ENCODE measurements around the gene CPSF7.
"Not testable (repeated sequence)": the region's sequence is repeated elsewhere in the genome, so short reads cannot be mapped to it uniquely, and the experiment has no call there.

Gene CPSF7

DNA sequence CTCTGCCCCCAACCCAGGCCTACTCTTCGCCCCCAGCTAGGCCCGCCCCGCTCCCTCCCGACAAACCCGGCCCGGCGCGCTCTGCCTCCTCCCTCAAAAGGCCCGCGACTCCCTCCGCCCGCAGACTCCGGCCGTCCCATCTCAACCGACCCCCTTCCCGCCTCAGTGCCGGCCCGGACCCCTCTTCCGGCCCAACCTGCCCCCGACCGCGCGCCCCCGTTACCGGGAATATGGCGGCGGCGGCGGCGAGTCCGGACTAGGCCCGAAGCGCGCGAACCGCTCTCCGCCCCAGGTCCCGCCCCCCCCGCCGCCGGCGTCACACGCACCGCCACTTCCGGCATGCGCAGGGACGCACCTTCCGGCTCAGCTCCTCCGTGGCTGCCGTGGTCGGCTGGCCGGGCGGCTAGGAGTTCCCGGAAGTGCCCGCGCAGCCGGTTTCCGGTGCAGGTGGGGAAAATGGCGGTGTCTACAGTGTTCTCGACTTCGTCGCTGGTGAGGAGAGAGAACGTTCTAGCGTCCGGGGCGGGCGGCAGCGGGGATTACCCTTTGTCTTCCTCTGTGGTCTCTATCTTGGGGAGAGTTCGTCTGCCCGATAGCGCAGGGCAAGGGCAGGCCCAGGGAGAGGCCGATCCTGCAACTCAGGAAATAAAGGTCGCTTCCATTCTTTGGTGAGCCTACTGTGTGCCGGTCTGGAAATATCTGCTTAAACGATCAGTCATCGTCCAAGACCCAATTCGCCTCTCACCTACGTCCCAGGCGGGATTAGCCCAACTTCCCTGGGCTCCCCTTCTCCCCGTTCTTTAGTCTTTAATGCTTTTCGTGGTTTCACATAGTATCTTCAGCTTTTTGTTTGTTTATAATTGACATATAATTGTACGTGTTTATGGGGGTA, at the start of gene CPSF7, which contains the start of gene SDHAF2:
TSS of gene CPSF7 (minus strand) at position 285 of the 892 bp plus-strand sequence. CDS start 740 bp downstream, outside the sequence.
TSS of gene SDHAF2 (plus strand) at position 434 of the 892 bp plus-strand sequence. CDS start at position 457, 23 bp downstream.
- peak; percentile 84 to 88 for DNase-seq (ENCODE audit: low read depth in 2 of 2)

- DNase-seq (ENCODE audit: low read depth in 2 of 2): no peak
Measured at GRCh38 chr11:61477727-61478148, 48.0 kb upstream of the CPSF7 start.

DNA sequence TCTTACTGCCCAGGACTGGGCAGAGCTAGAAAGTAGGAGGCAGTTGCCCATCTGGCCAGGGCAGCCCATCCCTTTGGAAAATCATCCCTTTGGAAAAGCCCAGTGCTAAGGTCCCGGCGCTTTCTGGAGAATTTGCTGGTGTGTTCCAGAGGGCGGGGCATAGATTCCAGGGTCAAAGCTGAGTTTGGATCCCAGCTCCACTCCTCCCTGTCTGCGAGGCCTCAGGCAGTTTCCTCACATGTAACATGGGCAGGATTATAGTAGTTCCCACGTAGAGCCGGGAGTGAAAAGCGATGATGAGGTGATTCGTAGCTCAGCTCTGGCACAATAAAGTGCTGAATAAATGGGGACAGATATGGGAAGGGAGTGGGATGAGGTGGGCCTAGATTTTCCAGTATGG, 47.4 kb upstream of the CPSF7 start:
- DNase-seq (ENCODE audit: low read depth in 2 of 2): no peak

DNA sequence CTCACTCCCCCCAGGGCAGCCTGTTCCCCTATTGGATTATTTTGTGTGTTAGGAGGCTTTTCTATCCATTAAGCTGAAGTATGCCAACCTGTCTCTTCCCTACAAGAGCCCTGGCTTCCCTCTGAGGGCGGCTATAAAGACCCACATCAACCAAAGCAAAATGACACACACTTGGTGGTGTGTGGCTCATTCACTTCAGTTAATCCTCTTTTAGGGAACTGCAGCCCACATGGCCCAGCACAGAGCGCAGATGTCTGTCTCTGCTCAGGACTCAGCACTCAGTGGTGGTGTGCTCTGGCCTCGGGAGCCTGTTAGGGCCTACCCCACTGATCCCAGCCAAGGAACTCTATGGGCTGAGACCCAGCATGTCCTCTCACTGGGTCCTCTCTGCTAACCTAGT, 46.6 kb upstream of the CPSF7 start:
- DNase-seq (ENCODE audit: low read depth in 2 of 2): no peak

DNA sequence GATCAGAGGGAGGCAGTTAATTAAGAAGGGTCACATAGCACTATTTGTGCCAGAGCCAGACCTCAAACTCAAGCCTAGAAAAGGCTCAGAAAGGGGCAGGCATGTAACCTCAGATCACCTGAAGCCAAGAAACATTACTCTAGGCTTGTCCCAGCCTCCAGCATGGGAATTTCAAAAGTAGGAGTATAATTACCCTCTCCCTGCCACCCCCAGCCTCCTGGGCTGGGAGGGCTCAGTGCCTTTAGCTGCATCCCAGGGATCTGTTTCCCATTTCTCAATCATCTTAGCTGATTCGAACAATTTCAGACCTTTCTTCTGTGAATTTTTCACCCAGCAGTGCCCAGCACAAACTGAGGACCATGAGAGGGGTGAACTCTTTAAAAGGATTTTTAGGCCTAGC, 45.7 kb upstream of the CPSF7 start:
- DNase-seq (ENCODE audit: low read depth in 2 of 2): no peak

DNA sequence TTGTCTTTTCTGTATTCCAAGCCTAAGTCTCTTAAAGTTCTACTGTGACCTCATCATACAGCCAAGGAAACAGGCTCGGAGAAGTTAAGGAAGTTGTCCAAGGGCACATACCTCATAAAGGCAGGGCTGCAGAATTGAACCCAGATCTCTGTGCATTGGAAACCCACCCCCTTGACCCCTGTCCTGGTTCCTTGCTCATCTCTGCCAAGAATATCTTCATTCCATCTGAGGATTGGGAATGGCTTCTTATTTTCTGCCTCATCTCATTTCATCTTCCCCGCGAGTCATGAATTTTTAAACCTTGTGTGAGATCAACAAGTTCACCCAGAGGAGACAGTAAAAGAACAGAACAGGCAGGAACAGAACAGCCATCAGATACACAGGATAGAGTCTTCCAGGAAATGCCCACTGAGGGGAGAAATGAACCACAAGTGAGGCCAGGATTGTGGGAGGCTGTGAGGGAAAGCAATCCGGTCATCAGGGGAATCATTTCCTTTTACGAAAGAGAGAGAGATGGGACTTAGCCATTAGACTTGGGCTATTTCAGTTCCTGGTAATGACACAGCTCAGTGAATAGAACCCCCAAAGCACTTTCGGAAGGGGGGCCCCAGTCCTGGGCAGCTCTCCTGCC, 44.4 kb upstream of the CPSF7 start:
- no peak for DNase-seq (ENCODE audit: low read depth in 2 of 2)

GRCh38 chr11:61473370-61474012, 43.7 kb upstream of the CPSF7 start:
- DNase-seq (ENCODE audit: low read depth in 2 of 2): no peak

GRCh38 chr11:61472868-61473267, 43.1 kb upstream of the CPSF7 start:
- DNase-seq (ENCODE audit: low read depth in 2 of 2): no peak

DNA sequence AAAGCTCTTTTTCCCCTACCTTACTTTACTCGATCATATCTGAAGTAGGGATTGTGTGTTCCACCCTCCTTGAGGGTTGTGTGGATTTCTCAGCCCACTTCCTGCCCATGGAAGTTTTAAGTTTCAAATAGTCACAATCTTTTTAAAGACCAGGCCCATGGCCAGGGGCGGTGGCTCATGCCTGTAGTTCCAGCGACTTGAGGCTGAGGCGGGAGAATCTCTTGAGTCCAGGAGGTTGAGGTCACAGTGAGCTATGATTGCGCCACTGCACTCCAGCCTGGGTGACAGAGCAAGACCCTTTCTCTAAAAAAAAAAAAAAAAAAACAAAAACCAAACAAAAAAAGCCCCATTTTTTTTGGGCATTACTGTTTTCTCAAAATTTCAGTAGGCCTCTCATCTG, 42.5 kb upstream of the CPSF7 start:
- DNase-seq (ENCODE audit: low read depth in 2 of 2): no peak

DNA sequence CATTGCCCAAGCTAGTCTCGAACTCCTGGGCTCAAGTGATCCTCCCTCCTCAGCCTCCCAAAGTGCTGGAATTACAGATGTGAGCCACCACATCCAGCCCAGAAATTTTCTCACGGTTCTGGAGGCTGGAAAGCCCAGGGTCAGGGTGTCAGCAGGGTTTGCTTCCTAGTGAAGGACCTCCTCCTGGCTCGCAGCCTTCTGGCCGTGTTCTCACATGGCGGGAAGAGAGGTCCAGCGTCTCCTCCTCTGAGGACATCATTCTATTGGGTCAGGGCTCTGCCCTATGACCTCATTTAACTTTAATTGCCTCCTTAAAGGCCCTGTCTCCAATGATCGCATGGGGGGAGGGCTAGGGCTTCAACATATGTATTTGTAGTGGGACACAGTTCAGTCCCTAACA, 38.2 kb upstream of the CPSF7 start:
- no peak for DNase-seq (ENCODE audit: low read depth in 2 of 2)

GRCh38 chr11:61467602-61468001, 37.8 kb upstream of the CPSF7 start:
- not testable (repeated sequence) for DNase-seq (ENCODE audit: low read depth in 2 of 2)

GRCh38 chr11:61460986-61461385, 31.2 kb upstream of the CPSF7 start:
- no peak for DNase-seq (ENCODE audit: low read depth in 2 of 2)

DNA sequence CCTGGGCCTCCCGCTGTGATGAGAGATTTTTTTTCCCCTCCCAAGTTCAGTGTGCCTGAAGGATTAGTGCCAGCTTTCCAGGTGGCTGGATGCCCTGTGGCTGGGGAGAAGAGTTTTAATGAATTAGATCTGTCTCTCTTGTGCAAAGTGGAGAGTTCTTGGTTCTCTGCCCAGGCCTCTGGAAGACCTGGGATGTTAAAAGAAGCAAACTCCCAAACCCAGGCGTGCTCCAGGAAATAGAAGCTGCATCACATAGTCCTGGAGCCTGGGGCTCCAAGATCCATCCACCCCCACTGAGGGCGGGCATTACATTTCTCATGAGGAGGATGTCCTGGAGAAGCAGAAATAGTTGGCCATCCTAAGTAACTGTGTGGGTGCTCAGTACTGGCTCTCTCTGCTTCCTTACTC, 30.7 kb upstream of the CPSF7 start:
- no peak for DNase-seq (ENCODE audit: low read depth in 2 of 2)

GRCh38 chr11:61454520-61454919, 24.7 kb upstream of the CPSF7 start:
- no peak for DNase-seq (ENCODE audit: low read depth in 2 of 2)

DNA sequence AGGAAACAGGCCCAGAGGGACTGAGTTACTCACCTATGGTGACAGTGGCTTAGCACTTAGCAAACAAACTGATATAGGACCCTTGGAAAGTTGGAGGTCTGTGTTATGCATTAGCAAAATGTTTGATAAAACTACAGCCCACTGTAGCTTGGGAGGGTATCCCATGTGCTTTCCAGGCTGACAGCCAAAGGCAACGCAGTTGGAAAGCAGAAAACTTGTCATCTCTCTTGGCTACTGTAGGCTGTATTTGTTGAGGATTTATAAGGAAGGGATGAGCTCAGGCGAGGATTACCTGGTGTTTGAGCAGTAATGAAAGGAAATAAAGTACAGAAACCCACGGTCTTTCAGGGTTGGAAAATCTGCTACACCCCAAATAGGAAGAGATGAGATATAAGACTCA, 23.9 kb upstream of the CPSF7 start:
- no peak for DNase-seq (ENCODE audit: low read depth in 2 of 2)

GRCh38 chr11:61452825-61453224, 23.1 kb upstream of the CPSF7 start:
- DNase-seq (ENCODE audit: low read depth in 2 of 2): no peak

DNA sequence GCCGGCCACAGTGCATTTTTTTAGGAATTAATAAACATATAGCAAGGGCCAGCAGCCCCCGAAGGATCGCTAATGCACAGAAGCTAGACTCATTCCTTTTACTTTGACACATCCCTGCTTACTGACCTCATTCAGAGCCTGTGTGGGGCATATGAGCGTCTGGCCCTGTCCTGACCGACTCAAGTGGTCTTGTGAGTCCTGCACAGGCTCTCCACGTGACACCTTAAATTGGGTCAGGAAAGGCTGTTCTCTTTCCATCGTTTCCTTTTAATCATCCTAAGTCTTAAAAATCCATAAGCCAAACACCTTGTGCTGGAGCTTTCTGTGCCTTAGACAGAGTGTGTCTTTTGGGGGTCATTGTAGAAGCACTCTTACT, 18.8 kb upstream of the CPSF7 start:
- no peak for DNase-seq (ENCODE audit: low read depth in 2 of 2)

- DNase-seq (ENCODE audit: low read depth in 2 of 2): no peak
Measured at GRCh38 chr11:61447601-61448551, 18.1 kb upstream of the CPSF7 start.

- DNase-seq (ENCODE audit: low read depth in 2 of 2): peak; percentile 80 to 82
Measured at GRCh38 chr11:61446211-61446651, 16.5 kb upstream of the CPSF7 start.

- DNase-seq (ENCODE audit: low read depth in 2 of 2): no peak
Measured at GRCh38 chr11:61445516-61445915, 15.7 kb upstream of the CPSF7 start.

DNA sequence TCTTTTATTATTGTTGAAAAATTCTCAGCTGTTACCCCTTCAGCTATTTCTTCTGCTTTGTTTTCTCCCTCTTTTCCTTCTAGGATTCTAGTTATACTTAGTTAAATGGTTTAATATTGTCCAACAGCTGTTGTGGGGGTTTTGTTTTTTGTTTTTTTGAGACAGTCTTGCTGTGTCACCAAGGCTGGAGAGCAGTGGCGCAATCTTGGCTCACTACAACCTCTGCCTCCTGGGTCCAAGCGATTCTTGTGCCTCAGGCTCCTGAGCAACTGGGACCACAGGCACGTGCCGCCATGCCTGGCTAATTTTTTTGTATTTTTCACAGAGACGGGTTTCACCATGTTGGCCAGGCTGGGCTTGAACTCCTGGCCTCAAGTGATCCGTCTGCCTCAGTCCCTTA, 12.8 kb upstream of the CPSF7 start:
- DNase-seq (ENCODE audit: low read depth in 2 of 2): no peak
